PC-9 (cell line): ENCODE data around the gene CALCA. TPM values are rescaled to one million over a fixed set of nuclear protein-coding genes. Genes with fewer than 3 reads are reported as not detected.

ENCODE experiments used
- BruUV-seq: library from RNA; stranded (reverse); fragments of 400-500 nt; replicated peaks from 2 replicates; lab custom pipeline; 2021; lab: Mats Ljungman, UMichigan
- CTCF ChIA-PET: fragments of 300-600 bp; sonication (Branson Sonifier 250); formaldehyde crosslinking; loops from one replicate; lab custom pipeline; 2022; ENCODE audit warnings: antibody characterized with exemption; lab: Charles Lee
- POLR2A ChIA-PET: fragments of 300-600 bp; sonication (Branson Sonifier 250); formaldehyde crosslinking; loops from one replicate; lab custom pipeline; 2022; ENCODE audit warnings: antibody characterized with exemption; ENCODE audit not compliant: unreplicated experiment; lab: Charles Lee
- DNase-seq, 2 experiments: peaks; one replicate each; pipeline versions ENCODE4 v3.0.0 to v3.0.0-alpha.2; 2015 to 2022; ENCODE audit warnings: mixed read lengths in 1 of 2
- H2AFZ ChIP-seq: fragments of 200-600 bp; sonication (generic); 2 replicates; pipeline ENCODE4 v1.8.1; 2017; ENCODE audit warnings: antibody characterized with exemption
- H3F3A ChIP-seq: fragments of 200-600 bp; sonication (generic); 2 replicates; pipeline ENCODE4 v1.8.1; 2017; ENCODE audit warnings: antibody characterized with exemption, mild to moderate bottlenecking, low read depth; ENCODE audit not compliant: insufficient read depth
- H3K27ac ChIP-seq: fragments of 200-600 bp; sonication (generic); 2 replicates; pipeline ENCODE4 v1.6.1; 2016; ENCODE audit warnings: mixed run types
- H3K27me3 ChIP-seq: fragments of 200-600 bp; sonication (generic); 2 replicates; pipeline ENCODE4 v1.6.1; 2016; ENCODE audit warnings: low read depth, mixed run types; ENCODE audit not compliant: insufficient read depth
- H3K36me3 ChIP-seq: fragments of 200-600 bp; sonication (generic); 2 replicates; pipeline ENCODE4 v1.6.1; 2016; ENCODE audit warnings: low read depth, mixed run types
- H3K4me1 ChIP-seq: fragments of 200-600 bp; sonication (generic); replicated peaks from 2 replicates; pipeline ENCODE4 v1.6.1; 2016; ENCODE audit warnings: mixed run types; ENCODE audit not compliant: insufficient read depth
- H3K4me2 ChIP-seq: fragments of 200-600 bp; sonication (generic); 2 replicates; pipeline ENCODE4 v1.6.1; 2017; ENCODE audit warnings: mixed run types
- H3K4me3 ChIP-seq: fragments of 200-600 bp; sonication (generic); 2 replicates; pipeline ENCODE4 v1.6.1; 2016; ENCODE audit warnings: mixed run types
- H3K79me2 ChIP-seq: fragments of 200-600 bp; sonication (generic); 2 replicates; pipeline ENCODE4 v1.6.1; 2017; ENCODE audit warnings: low read depth, mixed run types
- H3K9me2 ChIP-seq: fragments of 200-600 bp; sonication (generic); 2 replicates; pipeline ENCODE4 v1.8.1; 2017; ENCODE audit warnings: mild to moderate bottlenecking; ENCODE audit not compliant: insufficient read depth
- H3K9me3 ChIP-seq: fragments of 200-600 bp; sonication (generic); 2 replicates; pipeline ENCODE4 v1.8.1; 2016; ENCODE audit warnings: low read depth; ENCODE audit not compliant: insufficient read depth
- H4K20me1 ChIP-seq: fragments of 200-600 bp; sonication (generic); 2 replicates; pipeline ENCODE4 v1.8.1; 2017; ENCODE audit not compliant: insufficient read depth
- CTCF ChIP-seq: fragments of 200-600 bp; sonication (generic); conservative IDR thresholded peaks from 2 replicates; pipeline ENCODE4 v1.6.1; 2017; ENCODE audit warnings: mixed run types, antibody characterized with exemption, mild to moderate bottlenecking, moderate library complexity
- EZH2 ChIP-seq: fragments of 200-600 bp; sonication (generic); IDR thresholded peaks from 2 replicates; pipeline ENCODE4 v1.8.0; 2017; ENCODE audit warnings: antibody characterized with exemption, low read depth
- intact Hi-C: fragments of 100-400 bp; cut with micrococcal nuclease; formaldehyde crosslinking; loops from one replicate; pipeline ENCODE4 v1.10.0; 2022; ENCODE audit not compliant: unreplicated experiment
- total RNA-seq: library from RNA; stranded (reverse); gene quantifications from 2 replicates; pipeline ENCODE4 v1.2.3, GENCODE V29; 2021

CALCA gene
- total RNA-seq, 1 experiment from 2014 or later: not detected

- Histone ChIP-seq H2AFZ (no peak overlapping the region), H3F3A (no peaks in the 10 kb centered on the region), H3K4me3 (no peak overlapping the region), H3K27me3 (no peaks in the 10 kb centered on the region), H3K4me2 (peak overlapping the region; percentile 23; the same call in 1 of the 2 replicates), H3K36me3 (no peaks in the 10 kb centered on the region), H3K9me2 (no peaks in the 10 kb centered on the region), H4K20me1 (no peaks in the 10 kb centered on the region), H3K9me3 (no peaks in the 10 kb centered on the region), H3K4me1 (no peaks in the 10 kb centered on the region), H3K79me2 (no peaks in the 10 kb centered on the region), H3K27ac (no peak overlapping the region)
- peak; percentile 47 for TF ChIP-seq CTCF
- no peak for TF ChIP-seq EZH2
- intact Hi-C loops: no loop called here
- POLR2A ChIA-PET: no interaction called here
- no TSS peak for BruUV-seq
- DNase-seq: peak in 1 of 2 experiments; percentile 9
- CTCF ChIA-PET: no interaction called here
Observed at GRCh38 chr11:14974515-14975251, 2.5 kb upstream of the CALCA start.

- no peaks in the 10 kb centered on the region for H3K36me3 ChIP-seq
- intact Hi-C loops: no loop called here
- BruUV-seq: no TSS peak
- no peak overlapping the region for H2AFZ ChIP-seq
- POLR2A ChIA-PET: no interaction called here
- no peak for DNase-seq
- TF ChIP-seq EZH2 (no peak), CTCF (no peak)
- no peaks in the 10 kb centered on the region for H3K4me1 ChIP-seq
- no peaks in the 10 kb centered on the region for H3K27me3 ChIP-seq
- no peaks in the 10 kb centered on the region for H3F3A ChIP-seq
- H3K4me2 ChIP-seq: no peak overlapping the region
- H3K4me3 ChIP-seq: no peak overlapping the region
- H3K9me3 ChIP-seq: no peaks in the 10 kb centered on the region
- no peaks in the 10 kb centered on the region for H3K79me2 ChIP-seq
- H4K20me1 ChIP-seq: no peaks in the 10 kb centered on the region
- CTCF ChIA-PET: no interaction called here
- H3K27ac ChIP-seq: no peak overlapping the region
- no peaks in the 10 kb centered on the region for H3K9me2 ChIP-seq
Observed at GRCh38 chr11:14973621-14974514, 1.7 kb upstream of the CALCA start.

- Histone ChIP-seq H3K4me2 (no peak overlapping the region), H4K20me1 (no peaks in the 10 kb centered on the region), H3K4me3 (no peak overlapping the region), H3K9me2 (no peaks in the 10 kb centered on the region), H3K27me3 (no peaks in the 10 kb centered on the region), H3K9me3 (no peaks in the 10 kb centered on the region), H3K27ac (no peak overlapping the region), H3K36me3 (no peaks in the 10 kb centered on the region), H3K79me2 (no peaks in the 10 kb centered on the region), H3F3A (no peaks in the 10 kb centered on the region), H2AFZ (no peak overlapping the region), H3K4me1 (no peaks in the 10 kb centered on the region)
- POLR2A ChIA-PET: no interaction called here
- intact Hi-C loops: no loop called here
- no peak for TF ChIP-seq CTCF
- no peak for TF ChIP-seq EZH2
- DNase-seq: no peak
- CTCF ChIA-PET: no interaction called here
- no TSS peak for BruUV-seq
Observed at GRCh38 chr11:14972581-14973495, 687 bp upstream of the CALCA start.
